Mammary epithelial cell (primary cell): ENCODE measurements around the gene FMN1.

Experiments
- CTCF ChIP-seq, 2 donors: IDR thresholded peaks in 1 of 2; conservative IDR thresholded peaks in 1 of 2; 2 replicates each; pipeline ENCODE4 v1.5.1; 2011 to 2012; ENCODE audit warnings: inconsistent platforms in 2 of 2, low read length in 2 of 2, mild to moderate bottlenecking in 2 of 2, control low read depth in 1 of 2, low read depth in 1 of 2; ENCODE audit not compliant: insufficient read depth in 1 of 2; ENCODE audit errors: extremely low read depth in 1 of 2
- EZH2 ChIP-seq: IDR thresholded peaks from 2 replicates; pipeline ENCODE4 v1.6.1; 2012; ENCODE audit warnings: low read length, inconsistent platforms, borderline replicate concordance

- no peak for TF ChIP-seq CTCF (conservative IDR thresholded peaks at IDR 0.05 in 1 of 2, IDR thresholded peaks at IDR 0.05 in 1 of 2; ENCODE audit: extremely low read depth in 1 of 2, insufficient read depth in 1 of 2, low read depth in 1 of 2, low read length in 2 of 2)
- no peak for TF ChIP-seq EZH2
Observed at GRCh38 chr15:32935139-32935538, 259.4 kb downstream of the FMN1 start.
